ENCODE results near the gene ARRDC4. TPM values are rescaled to one million over a fixed set of nuclear protein-coding genes. Genes with fewer than 3 reads are reported as not detected.

The ARRDC4 gene
- total RNA-seq, 1 experiment from 2014 or later = 3.2 TPM

- H3K27ac Mint-ChIP-seq (ENCODE audit: unreplicated experiment) = no peak overlapping the region
- no peaks in the 10 kb centered on the region for H3K9me3 Mint-ChIP-seq (ENCODE audit: unreplicated experiment)
- Histone ChIP-seq H3K4me1 (peaks cover 17% of the 10 kb centered on the region), H3K36me3 (ENCODE audit: control insufficient read depth, insufficient read depth, low read length) (no peaks in the 10 kb centered on the region), H3K27me3 (replicated peaks; ENCODE audit: control insufficient read depth, insufficient read depth, low read length) (no peaks in the 10 kb centered on the region), H3K4me3 (ENCODE audit: low read depth, low read length) (no peak overlapping the region), H3K9me3 (no peaks in the 10 kb centered on the region; the same call in 1 of the 2 replicates)
- POLR2A ChIA-PET = no interaction called here
- H3K27me3 Mint-ChIP-seq (ENCODE audit: insufficient read depth, unreplicated experiment) = no peaks in the 10 kb centered on the region
- BruUV-seq (replicated peaks) = no TSS peak
- no peaks in the 10 kb centered on the region for H3K4me1 Mint-ChIP-seq (ENCODE audit: low read depth, unreplicated experiment)
- CTCF ChIA-PET = no interaction called here
- intact Hi-C loops (cut with micrococcal nuclease; ENCODE audit: unreplicated experiment) = no loop called here
- no peak overlapping the region for H3K4me3 Mint-ChIP-seq (ENCODE audit: unreplicated experiment)
- no peaks in the 10 kb centered on the region for H3K36me3 Mint-ChIP-seq (ENCODE audit: insufficient read depth, unreplicated experiment)
- DNase-seq = no peak
- no peak for TF ChIP-seq CTCF (IDR thresholded peaks at IDR 0.05; ENCODE audit: insufficient read depth in 1 of 2, low read depth in 1 of 2, low read length in 1 of 2, severe bottlenecking in 1 of 2, unreplicated experiment in 1 of 2)
Observed at GRCh38 chr15:98005659-98006058, 45.2 kb downstream of the ARRDC4 start.

GRCh38 chr15:98009169-98009568 is 48.7 kb downstream of the ARRDC4 start:
- intact Hi-C loops (cut with micrococcal nuclease; ENCODE audit: unreplicated experiment) = no loop called here
- no TSS peak for BruUV-seq (replicated peaks)
- no peaks in the 10 kb centered on the region for H3K4me1 ChIP-seq
- Mint-ChIP-seq H3K4me1 (ENCODE audit: low read depth, unreplicated experiment) (no peaks in the 10 kb centered on the region), H3K36me3 (ENCODE audit: insufficient read depth, unreplicated experiment) (no peaks in the 10 kb centered on the region), H3K27me3 (ENCODE audit: insufficient read depth, unreplicated experiment) (no peaks in the 10 kb centered on the region), H3K9me3 (ENCODE audit: unreplicated experiment) (no peaks in the 10 kb centered on the region), H3K27ac (ENCODE audit: unreplicated experiment) (no peak overlapping the region), H3K4me3 (ENCODE audit: unreplicated experiment) (no peak overlapping the region)
- no peak for TF ChIP-seq CTCF (IDR thresholded peaks at IDR 0.05; ENCODE audit: insufficient read depth in 1 of 2, low read depth in 1 of 2, low read length in 1 of 2, severe bottlenecking in 1 of 2, unreplicated experiment in 1 of 2)
- no peaks in the 10 kb centered on the region for H3K27me3 ChIP-seq (replicated peaks; ENCODE audit: control insufficient read depth, insufficient read depth, low read length)
- H3K9me3 ChIP-seq = no peaks in the 10 kb centered on the region
- CTCF ChIA-PET = no interaction called here
- no peak for DNase-seq
- no peak overlapping the region for H3K4me3 ChIP-seq (ENCODE audit: low read depth, low read length)
- no peaks in the 10 kb centered on the region for H3K36me3 ChIP-seq (ENCODE audit: control insufficient read depth, insufficient read depth, low read length)
- POLR2A ChIA-PET = no interaction called here

DNA sequence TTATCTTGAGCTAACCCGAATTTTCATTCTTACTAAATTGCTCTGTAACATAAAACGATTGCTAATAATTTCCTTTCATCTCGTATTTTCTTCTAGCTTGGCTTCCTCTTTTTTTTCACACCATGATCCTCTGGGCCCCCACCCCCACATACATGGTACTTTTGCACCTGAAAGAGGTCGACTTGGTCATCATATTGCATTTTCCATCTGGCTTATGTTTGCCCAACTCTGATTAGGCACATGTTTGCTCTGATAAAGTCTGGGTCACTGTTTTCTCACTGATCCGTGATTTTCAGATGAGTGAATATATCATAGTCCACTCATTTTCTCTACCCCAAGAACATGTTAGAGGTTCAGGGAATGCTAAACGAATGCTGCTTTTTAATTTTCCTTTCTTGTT is 49.5 kb downstream of the ARRDC4 start:
- no peak for TF ChIP-seq CTCF (IDR thresholded peaks at IDR 0.05; ENCODE audit: insufficient read depth in 1 of 2, low read depth in 1 of 2, low read length in 1 of 2, severe bottlenecking in 1 of 2, unreplicated experiment in 1 of 2)
- CTCF ChIA-PET = no interaction called here
- H3K27me3 Mint-ChIP-seq (ENCODE audit: insufficient read depth, unreplicated experiment) = no peaks in the 10 kb centered on the region

More for the DNA sequence above, 49.5 kb downstream of the ARRDC4 start:
- Histone ChIP-seq H3K27me3 (replicated peaks; ENCODE audit: control insufficient read depth, insufficient read depth, low read length) (no peaks in the 10 kb centered on the region), H3K4me1 (no peaks in the 10 kb centered on the region), H3K4me3 (ENCODE audit: low read depth, low read length) (no peak overlapping the region), H3K9me3 (no peaks in the 10 kb centered on the region), H3K36me3 (ENCODE audit: control insufficient read depth, insufficient read depth, low read length) (no peaks in the 10 kb centered on the region)
- no peaks in the 10 kb centered on the region for H3K9me3 Mint-ChIP-seq (ENCODE audit: unreplicated experiment)
- H3K36me3 Mint-ChIP-seq (ENCODE audit: insufficient read depth, unreplicated experiment) = no peaks in the 10 kb centered on the region
- BruUV-seq (replicated peaks) = no TSS peak
- intact Hi-C loops (cut with micrococcal nuclease; ENCODE audit: unreplicated experiment) = no loop called here
- no peak for DNase-seq
- POLR2A ChIA-PET = no interaction called here
- no peak overlapping the region for H3K4me3 Mint-ChIP-seq (ENCODE audit: unreplicated experiment)
- no peak overlapping the region for H3K27ac Mint-ChIP-seq (ENCODE audit: unreplicated experiment)
- no peaks in the 10 kb centered on the region for H3K4me1 Mint-ChIP-seq (ENCODE audit: low read depth, unreplicated experiment)

Measured in Caco-2 (cell line).